ENCODE measurements around the gene SLC26A11.

SLC26A11 gene

DNA sequence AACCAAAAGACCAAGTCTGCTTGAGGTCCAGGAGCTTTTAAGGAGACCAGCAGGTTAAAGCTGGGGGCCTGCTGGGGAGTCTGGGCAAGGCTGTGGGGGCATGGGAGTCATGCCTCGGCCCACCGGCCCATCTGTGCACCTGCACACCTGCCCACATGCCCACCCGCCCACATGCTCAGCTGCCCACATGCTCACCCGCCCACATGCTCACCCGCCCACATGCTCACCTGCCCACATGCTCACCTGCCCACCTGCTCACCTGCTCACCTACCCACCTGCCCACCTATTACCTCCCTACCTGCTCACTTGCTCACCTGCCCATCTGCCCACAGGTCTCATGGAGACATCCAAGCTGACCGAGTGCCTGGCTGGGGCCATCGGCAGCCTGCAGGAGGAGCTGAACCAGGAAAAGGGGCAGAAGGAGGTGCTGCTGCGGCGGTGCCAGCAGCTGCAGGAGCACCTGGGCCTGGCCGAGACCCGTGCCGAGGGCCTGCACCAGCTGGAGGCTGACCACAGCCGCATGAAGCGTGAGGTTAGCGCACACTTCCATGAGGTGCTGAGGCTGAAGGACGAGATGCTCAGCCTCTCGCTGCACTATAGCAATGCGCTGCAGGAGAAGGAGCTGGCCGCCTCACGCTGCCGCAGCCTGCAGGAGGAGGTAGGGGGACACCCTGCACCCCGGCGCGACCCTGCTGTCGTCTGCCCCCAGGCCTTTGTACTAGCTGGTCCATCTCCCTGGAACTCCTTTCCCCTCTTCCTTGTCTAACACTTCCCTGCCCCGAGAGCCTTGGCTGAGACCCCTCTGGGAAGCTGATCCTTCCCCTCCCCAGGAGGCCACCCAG is 36.4 kb upstream of the SLC26A11 start:
- no peak overlapping the region for H3K4me3 Mint-ChIP-seq
- TF ChIP-seq, protein P1, sequence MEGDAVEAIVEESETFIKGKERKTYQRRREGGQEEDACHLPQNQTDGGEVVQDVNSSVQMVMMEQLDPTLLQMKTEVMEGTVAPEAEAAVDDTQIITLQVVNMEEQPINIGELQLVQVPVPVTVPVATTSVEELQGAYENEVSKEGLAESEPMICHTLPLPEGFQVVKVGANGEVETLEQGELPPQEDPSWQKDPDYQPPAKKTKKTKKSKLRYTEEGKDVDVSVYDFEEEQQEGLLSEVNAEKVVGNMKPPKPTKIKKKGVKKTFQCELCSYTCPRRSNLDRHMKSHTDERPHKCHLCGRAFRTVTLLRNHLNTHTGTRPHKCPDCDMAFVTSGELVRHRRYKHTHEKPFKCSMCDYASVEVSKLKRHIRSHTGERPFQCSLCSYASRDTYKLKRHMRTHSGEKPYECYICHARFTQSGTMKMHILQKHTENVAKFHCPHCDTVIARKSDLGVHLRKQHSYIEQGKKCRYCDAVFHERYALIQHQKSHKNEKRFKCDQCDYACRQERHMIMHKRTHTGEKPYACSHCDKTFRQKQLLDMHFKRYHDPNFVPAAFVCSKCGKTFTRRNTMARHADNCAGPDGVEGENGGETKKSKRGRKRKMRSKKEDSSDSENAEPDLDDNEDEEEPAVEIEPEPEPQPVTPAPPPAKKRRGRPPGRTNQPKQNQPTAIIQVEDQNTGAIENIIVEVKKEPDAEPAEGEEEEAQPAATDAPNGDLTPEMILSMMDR (IDR thresholded peaks at IDR 0.05): no peak
- peaks cover 36% of the 10 kb centered on the region for H3K4me1 Mint-ChIP-seq
- no peaks in the 10 kb centered on the region for H3K36me3 Mint-ChIP-seq (ENCODE audit: low read depth)
- peaks cover 2% of the 10 kb centered on the region for H3K27me3 Mint-ChIP-seq (ENCODE audit: low read depth, poor library complexity)
- no peak overlapping the region for H3K27ac Mint-ChIP-seq
- DNase-seq: no peak
- H3K9me3 Mint-ChIP-seq: no peaks in the 10 kb centered on the region

DNA sequence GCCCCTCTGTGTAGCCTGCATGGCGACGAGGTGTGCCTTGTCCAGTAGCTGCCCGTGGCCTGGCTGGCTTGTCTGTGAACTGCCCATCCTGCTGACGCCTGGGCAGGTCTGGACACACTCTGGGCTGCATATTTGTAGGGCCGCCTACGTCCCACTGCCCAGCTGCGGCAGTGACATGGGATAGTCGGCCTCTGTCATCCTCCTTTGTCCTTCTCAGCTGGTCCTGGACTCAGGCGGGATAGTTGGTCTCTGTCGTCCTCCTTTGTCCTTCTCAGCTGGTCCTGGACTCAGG is 35.9 kb upstream of the SLC26A11 start:
- no peak for DNase-seq
- Mint-ChIP-seq H3K4me1 (peaks cover 41% of the 10 kb centered on the region), H3K27ac (no peak overlapping the region), H3K9me3 (no peaks in the 10 kb centered on the region), H3K36me3 (ENCODE audit: low read depth) (no peaks in the 10 kb centered on the region), H3K27me3 (ENCODE audit: low read depth, poor library complexity) (no peaks in the 10 kb centered on the region), H3K4me3 (no peak overlapping the region)
- TF ChIP-seq, protein P1 (IDR thresholded peaks at IDR 0.05): no peak

DNA sequence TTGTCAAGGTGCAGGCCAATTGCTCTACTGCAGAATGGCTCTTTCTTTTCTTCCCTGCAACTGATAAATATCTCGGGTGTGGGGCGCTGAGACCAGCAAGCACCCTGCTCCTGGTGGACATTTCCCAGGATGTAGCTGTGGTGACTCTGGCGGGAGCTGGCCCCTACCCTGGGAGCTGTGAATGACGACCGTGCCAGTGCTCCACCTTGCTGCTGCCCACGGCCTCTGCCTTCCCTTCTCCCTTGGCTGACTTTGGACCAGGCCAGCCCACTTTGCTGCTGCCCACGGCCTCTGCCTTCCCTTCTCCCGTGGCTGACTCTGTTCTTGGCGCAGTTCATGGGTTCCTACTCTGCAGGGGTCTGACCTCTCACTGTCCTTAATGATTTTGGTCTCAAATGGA is 34.3 kb upstream of the SLC26A11 start:
- H3K4me1 Mint-ChIP-seq: peaks cover 54% of the 10 kb centered on the region
- DNase-seq: no peak
- H3K27me3 Mint-ChIP-seq (ENCODE audit: low read depth, poor library complexity): peaks cover 5% of the 10 kb centered on the region
- H3K36me3 Mint-ChIP-seq (ENCODE audit: low read depth): no peaks in the 10 kb centered on the region
- TF ChIP-seq, protein P1 (IDR thresholded peaks at IDR 0.05): no peak
- no peak overlapping the region for H3K27ac Mint-ChIP-seq
- H3K9me3 Mint-ChIP-seq: no peaks in the 10 kb centered on the region
- H3K4me3 Mint-ChIP-seq: no peak overlapping the region

DNA sequence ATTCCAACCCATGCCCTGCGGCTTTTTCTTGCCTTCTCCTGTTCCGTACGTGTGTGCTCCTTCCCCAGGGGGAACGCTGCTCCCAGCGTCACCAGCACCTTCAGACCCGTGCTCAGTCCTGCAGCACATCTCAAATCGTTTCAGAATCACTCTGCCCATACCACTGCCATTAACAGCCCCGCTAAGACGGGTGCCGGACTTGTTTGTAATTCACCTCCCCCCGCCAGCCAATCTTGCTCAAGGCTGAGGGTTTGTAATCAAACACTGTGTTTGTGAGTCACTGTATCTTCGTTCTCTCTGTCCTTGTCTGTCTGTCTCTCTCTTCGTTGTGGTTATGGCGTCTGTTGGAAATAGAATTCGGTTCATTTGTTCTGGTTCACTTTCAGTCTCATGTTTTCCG is 33.1 kb upstream of the SLC26A11 start:
- H3K36me3 Mint-ChIP-seq (ENCODE audit: low read depth): no peaks in the 10 kb centered on the region
- H3K27me3 Mint-ChIP-seq (ENCODE audit: low read depth, poor library complexity): peaks cover 5% of the 10 kb centered on the region
- TF ChIP-seq, protein P1 (IDR thresholded peaks at IDR 0.05): no peak
- no peak overlapping the region for H3K27ac Mint-ChIP-seq
- no peak for DNase-seq
- H3K4me1 Mint-ChIP-seq: peaks cover 60% of the 10 kb centered on the region
- H3K4me3 Mint-ChIP-seq: no peak overlapping the region
- H3K9me3 Mint-ChIP-seq: no peaks in the 10 kb centered on the region

DNA sequence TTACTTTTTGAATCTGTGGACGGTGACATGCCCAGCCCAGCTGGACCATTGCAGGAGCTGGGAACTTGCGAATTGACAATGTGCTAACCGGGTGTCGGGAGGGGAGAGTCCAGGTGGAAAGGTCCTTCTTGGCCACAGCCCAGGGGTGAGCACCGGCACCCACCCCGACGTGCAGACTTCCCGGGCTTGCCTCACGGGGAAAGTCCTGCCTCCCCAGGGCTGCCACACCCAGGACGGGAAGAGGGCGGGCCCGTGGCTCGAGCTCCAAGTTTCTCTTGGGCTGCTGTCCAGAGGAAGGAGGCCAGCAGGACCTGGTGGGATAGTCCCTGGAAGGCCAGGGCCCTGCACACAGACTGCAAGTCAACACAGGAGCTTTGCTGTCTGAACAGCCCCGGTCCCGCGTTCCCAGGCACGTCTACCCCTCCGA is 32.7 kb upstream of the SLC26A11 start:
- H3K9me3 Mint-ChIP-seq: no peaks in the 10 kb centered on the region
- peaks cover 5% of the 10 kb centered on the region for H3K27me3 Mint-ChIP-seq (ENCODE audit: low read depth, poor library complexity)
- TF ChIP-seq, protein P1 (IDR thresholded peaks at IDR 0.05): no peak
- H3K4me3 Mint-ChIP-seq: no peak overlapping the region
- peaks cover 62% of the 10 kb centered on the region for H3K4me1 Mint-ChIP-seq
- H3K27ac Mint-ChIP-seq: no peak overlapping the region
- no peaks in the 10 kb centered on the region for H3K36me3 Mint-ChIP-seq (ENCODE audit: low read depth)
- no peak for DNase-seq

DNA sequence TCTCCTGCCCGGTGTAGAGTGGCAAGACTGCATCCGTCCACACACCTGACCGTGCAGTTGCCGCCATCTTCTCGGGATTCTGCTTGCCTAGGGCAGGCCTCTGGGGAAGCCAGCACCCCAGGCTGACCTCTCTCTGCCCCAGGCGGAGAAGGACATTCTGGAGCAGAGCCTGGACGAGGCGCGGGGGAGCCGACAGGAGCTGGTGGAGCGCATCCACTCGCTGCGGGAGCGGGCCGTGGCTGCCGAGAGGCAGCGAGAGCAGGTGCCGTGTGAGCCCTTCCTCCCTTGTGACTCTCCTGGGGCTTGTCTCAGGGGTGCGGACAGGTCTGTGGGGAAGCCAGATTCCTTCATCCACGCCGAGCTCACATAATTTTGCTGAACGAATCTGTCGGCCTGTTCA is 30.6 kb upstream of the SLC26A11 start:
- Mint-ChIP-seq H3K9me3 (no peaks in the 10 kb centered on the region), H3K27ac (peak overlapping the region; percentile 36), H3K4me1 (peaks cover 57% of the 10 kb centered on the region), H3K27me3 (ENCODE audit: low read depth, poor library complexity) (peaks cover 5% of the 10 kb centered on the region), H3K4me3 (no peak overlapping the region), H3K36me3 (ENCODE audit: low read depth) (no peaks in the 10 kb centered on the region)
- TF ChIP-seq, protein P1 (IDR thresholded peaks at IDR 0.05): no peak
- DNase-seq: peak; percentile 48
